Measurements from ENCODE around the gene SCAPER.
A peak's percentile ranks its signal among the peaks of the same experiment; 100 is the strongest.

SCAPER gene

GRCh38 chr15:76565366-76565765 lies 339.8 kb downstream of the SCAPER start:
- no peaks in the 10 kb centered on the region; a peak in 1 of 3 replicates for H3K36me3 ChIP-seq (ENCODE audit: control insufficient read depth in 2 of 2, insufficient read depth in 1 of 2, low read length in 2 of 2)
- ChIA-PET CTCF (no interaction called here), POLR2A (no interaction called here)
- H3K27ac ChIP-seq (ENCODE audit: extremely low read depth, low read depth, low read length): no peak overlapping the region
- no peaks in the 10 kb centered on the region for H3K4me1 ChIP-seq (ENCODE audit: control insufficient read depth, insufficient read depth, low read length)
- no peak for TF ChIP-seq ZNF548 (tag by site-specific recombination; IDR thresholded peaks at IDR 0.05)
- TF ChIP-seq ZNF174 (tag by site-specific recombination; IDR thresholded peaks at IDR 0.05): no peak
- TF ChIP-seq KLF9 (tag by site-specific recombination; IDR thresholded peaks at IDR 0.05; ENCODE audit: low read depth): no peak
- TF ChIP-seq ZNF677 (tag by site-specific recombination; IDR thresholded peaks at IDR 0.05): no peak
- no peak for TF ChIP-seq HOXA7 (CRISPR knock-in tag; IDR thresholded peaks at IDR 0.05; ENCODE audit: borderline replicate concordance)
- no peak for TF ChIP-seq ZNF223 (tag by site-specific recombination; IDR thresholded peaks at IDR 0.05)
- no peak for TF ChIP-seq ZNF660 (tag by site-specific recombination; IDR thresholded peaks at IDR 0.05)
- TF ChIP-seq ZNF169 (tag by site-specific recombination; IDR thresholded peaks at IDR 0.05): no peak
- TF ChIP-seq ZNF132 (tag by site-specific recombination; IDR thresholded peaks at IDR 0.05; ENCODE audit: borderline replicate concordance): no peak
- TF ChIP-seq EGR2 (tag by site-specific recombination; IDR thresholded peaks at IDR 0.05; ENCODE audit: low read depth): no peak
- no peak for TF ChIP-seq ZNF19 (tag by site-specific recombination; IDR thresholded peaks at IDR 0.05; ENCODE audit: low read depth)
- TF ChIP-seq KLF7 (tag by site-specific recombination; IDR thresholded peaks at IDR 0.05; ENCODE audit: borderline replicate concordance): no peak
- no peak for TF ChIP-seq REST (tag by site-specific recombination; IDR thresholded peaks at IDR 0.05)
- TF ChIP-seq KLF16 (tag by site-specific recombination; IDR thresholded peaks at IDR 0.05): no peak
- TF ChIP-seq ZXDB (tag by site-specific recombination; IDR thresholded peaks at IDR 0.05): no peak
- TF ChIP-seq YY1 (tag by site-specific recombination; IDR thresholded peaks at IDR 0.05): no peak
- TF ChIP-seq ZNF529 (tag by site-specific recombination; IDR thresholded peaks at IDR 0.05; ENCODE audit: insufficient replicate concordance): no peak
- TF ChIP-seq ZNF157 (tag by site-specific recombination; IDR thresholded peaks at IDR 0.05): no peak
- TF ChIP-seq ZNF76 (tag by site-specific recombination; IDR thresholded peaks at IDR 0.05; ENCODE audit: borderline replicate concordance, low read depth): no peak
- no peak overlapping the region for H3K4me3 ChIP-seq (ENCODE audit: low read depth, low read length)
- H3K9me3 ChIP-seq (ENCODE audit: control insufficient read depth, insufficient read depth, low read depth, low read length): peaks cover 2% of the 10 kb centered on the region; the same call in 1 of the 2 replicates

- no peak for TF ChIP-seq KLF1 (tag by site-specific recombination; IDR thresholded peaks at IDR 0.05)
- TF ChIP-seq ZNF26 (tag by site-specific recombination; IDR thresholded peaks at IDR 0.05): no peak
- TF ChIP-seq ZNF513 (tag by site-specific recombination; IDR thresholded peaks at IDR 0.05): no peak
- peak; percentile 59 for TF ChIP-seq ZNF529 (tag by site-specific recombination; IDR thresholded peaks at IDR 0.05; ENCODE audit: insufficient replicate concordance)
- no peak for TF ChIP-seq FEZF1 (tag by site-specific recombination; IDR thresholded peaks at IDR 0.05)
- peak; percentile 79 for TF ChIP-seq SETDB1 (IDR thresholded peaks at IDR 0.05; ENCODE audit: insufficient read length, low read length)
- no peak for TF ChIP-seq ZNF561 (tag by site-specific recombination; IDR thresholded peaks at IDR 0.05; ENCODE audit: borderline replicate concordance)
- no peak overlapping the region for H3K27ac ChIP-seq (ENCODE audit: extremely low read depth, low read depth, low read length)
- H3K9me3 ChIP-seq (ENCODE audit: control insufficient read depth, insufficient read depth, low read depth, low read length): no peaks in the 10 kb centered on the region
- no peak overlapping the region for H3K4me3 ChIP-seq (ENCODE audit: low read depth, low read length)
- POLR2A ChIA-PET: no interaction called here
- H3K36me3 ChIP-seq (ENCODE audit: control insufficient read depth in 2 of 2, insufficient read depth in 1 of 2, low read length in 2 of 2): no peaks in the 10 kb centered on the region
- no peaks in the 10 kb centered on the region for H3K4me1 ChIP-seq (ENCODE audit: control insufficient read depth, insufficient read depth, low read length)
- CTCF ChIA-PET: interaction anchor here (0.6 kb wide), 1 partner anchor 289 kb away, joined by 7 read pairs; no protein-coding TSS in a partner anchor
These were observed 349.9 kb downstream of the SCAPER start for GRCh38 chr15:76555247-76555646.

Data from HEK293 (cell line).